Sigmoid colon (tissue), 4 donors: ENCODE measurements around the gene TREML2.

Source experiments
- EP300 ChIP-seq, 4 donors: sonication (generic); formaldehyde crosslinking; IDR thresholded peaks; one replicate each; pipeline ENCODE4 v1.6.1; 2017; ENCODE audit warnings: antibody characterized with exemption in 4 of 4
- POLR2A ChIP-seq, 2 donors: fragments of 450-650 bp; IDR thresholded peaks; one replicate each; pipeline ENCODE4 v1.6.1; 2016; ENCODE audit warnings: antibody characterized with exemption in 2 of 2, mild to moderate bottlenecking in 2 of 2, moderate library complexity in 2 of 2
- POLR2AphosphoS5 ChIP-seq, 4 donors: sonication (generic); formaldehyde crosslinking; IDR thresholded peaks; one replicate each; pipeline ENCODE4 v1.6.1; 2017; ENCODE audit warnings: antibody characterized with exemption in 4 of 4
- TF ChIP-seq, protein P1 (sequence below), 4 experiments: fragments of 450-650 bp in 3 of 4; fragments of 200-600 bp in 1 of 4; IDR thresholded peaks; one replicate each; pipeline ENCODE4 v1.5.1; 2016 to 2019; ENCODE audit warnings: antibody characterized with exemption in 4 of 4, mild to moderate bottlenecking in 3 of 4, moderate library complexity in 2 of 4

DNA sequence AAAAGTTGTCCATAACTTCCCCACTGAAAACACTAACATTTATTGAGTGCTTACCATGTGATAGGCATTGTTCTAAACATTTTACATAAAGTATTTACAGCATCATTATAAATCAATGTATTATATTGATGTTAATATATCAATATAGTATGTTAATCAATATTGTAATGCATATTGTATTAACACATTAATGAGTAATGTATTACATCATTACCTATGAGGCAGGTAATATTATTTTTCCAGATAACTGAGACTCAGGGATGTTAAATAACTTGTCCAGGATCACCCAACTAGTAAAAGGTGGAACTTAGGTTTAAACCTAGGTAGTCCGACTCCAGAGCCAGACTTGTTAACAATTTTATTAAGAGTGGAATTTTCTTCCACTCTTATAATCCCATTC is 25.9 kb downstream of the TREML2 start:
- TF ChIP-seq, protein P1, sequence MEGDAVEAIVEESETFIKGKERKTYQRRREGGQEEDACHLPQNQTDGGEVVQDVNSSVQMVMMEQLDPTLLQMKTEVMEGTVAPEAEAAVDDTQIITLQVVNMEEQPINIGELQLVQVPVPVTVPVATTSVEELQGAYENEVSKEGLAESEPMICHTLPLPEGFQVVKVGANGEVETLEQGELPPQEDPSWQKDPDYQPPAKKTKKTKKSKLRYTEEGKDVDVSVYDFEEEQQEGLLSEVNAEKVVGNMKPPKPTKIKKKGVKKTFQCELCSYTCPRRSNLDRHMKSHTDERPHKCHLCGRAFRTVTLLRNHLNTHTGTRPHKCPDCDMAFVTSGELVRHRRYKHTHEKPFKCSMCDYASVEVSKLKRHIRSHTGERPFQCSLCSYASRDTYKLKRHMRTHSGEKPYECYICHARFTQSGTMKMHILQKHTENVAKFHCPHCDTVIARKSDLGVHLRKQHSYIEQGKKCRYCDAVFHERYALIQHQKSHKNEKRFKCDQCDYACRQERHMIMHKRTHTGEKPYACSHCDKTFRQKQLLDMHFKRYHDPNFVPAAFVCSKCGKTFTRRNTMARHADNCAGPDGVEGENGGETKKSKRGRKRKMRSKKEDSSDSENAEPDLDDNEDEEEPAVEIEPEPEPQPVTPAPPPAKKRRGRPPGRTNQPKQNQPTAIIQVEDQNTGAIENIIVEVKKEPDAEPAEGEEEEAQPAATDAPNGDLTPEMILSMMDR (IDR thresholded peaks at IDR 0.05) = no peak
- TF ChIP-seq EP300 (IDR thresholded peaks at IDR 0.05) (no peak), POLR2A (IDR thresholded peaks at IDR 0.05) (no peak), POLR2AphosphoS5 (IDR thresholded peaks at IDR 0.05) (no peak)
